Hematopoietic multipotent progenitor cell treated with erythropoietin and hydrocortisone succinate and interleukin-3 and kit ligand, for 15 days (in vitro differentiated cells): Measurements from ENCODE around the gene CASTOR1.

ENCODE experiments used
- DNase-seq: peaks from one replicate; pipeline ENCODE4 v3.0.0-alpha.2; 2015; ENCODE audit warnings: low spot score

CASTOR1 gene

GRCh38 chr22:30244066-30244465 is 45.2 kb downstream of the CASTOR1 start:
- no peak for DNase-seq

- no peak for DNase-seq
These were observed 45.6 kb downstream of the CASTOR1 start for GRCh38 chr22:30243661-30244060.

- no peak for DNase-seq
These were observed 47.5 kb downstream of the CASTOR1 start for GRCh38 chr22:30241576-30242371.

- DNase-seq, result no peak
These were observed 48.5 kb downstream of the CASTOR1 start for GRCh38 chr22:30240541-30241417.

GRCh38 chr22:30239488-30240405 is 49.6 kb downstream of the CASTOR1 start:
- DNase-seq, result no peak

- DNase-seq, result no peak
These were observed 50.4 kb downstream of the CASTOR1 start for GRCh38 chr22:30238661-30239487.

- DNase-seq, result no peak
These were observed 51.2 kb downstream of the CASTOR1 start for GRCh38 chr22:30238136-30238535.

GRCh38 chr22:30236875-30237274 is 52.4 kb downstream of the CASTOR1 start:
- DNase-seq, result no peak

- DNase-seq, result no peak
These were observed 53.6 kb downstream of the CASTOR1 start for GRCh38 chr22:30235687-30236170.
